CD14-positive monocyte (primary cell): ENCODE results near the gene CBLN1. TPM values are rescaled to one million over a fixed set of nuclear protein-coding genes. Genes with fewer than 3 reads are reported as not detected.

Experiments
- DNase-seq, 3 donors: peaks; one replicate each; pipeline ENCODE4 v3.0.0-alpha.2; 2011 to 2022
- H2AFZ ChIP-seq: 2 replicates; pipeline ENCODE4 v1.6.0; 2012; ENCODE audit warnings: mild to moderate bottlenecking, low read depth, low read length, inconsistent platforms; ENCODE audit not compliant: insufficient read depth, poor library complexity, severe bottlenecking
- H3K27ac ChIP-seq, 2 donors: 1 replicate in 1 of 2; 2 replicates in 1 of 2; pipeline ENCODE4 v1.5.1; 2012 to 2013; ENCODE audit warnings: low read length in 2 of 2, control low read depth in 1 of 2, inconsistent platforms in 1 of 2, low read depth in 1 of 2, mild to moderate bottlenecking in 1 of 2
- H3K27me3 ChIP-seq, 2 donors: one replicate each; pipeline versions ENCODE4 v1.6.0 to v1.6.1; 2011 to 2013; ENCODE audit warnings: low read length in 2 of 2; ENCODE audit not compliant: control insufficient read depth in 2 of 2, insufficient read depth in 2 of 2
- H3K36me3 ChIP-seq, 2 donors: replicated peaks in 1 of 2; 1 replicate in 1 of 2; 2 replicates in 1 of 2; pipeline versions ENCODE4 v1.5.1 to v1.6.1; 2012 to 2013; ENCODE audit warnings: low read length in 2 of 2, control low read depth in 1 of 2, inconsistent platforms in 1 of 2, mild to moderate bottlenecking in 1 of 2; ENCODE audit not compliant: insufficient read depth in 2 of 2, control insufficient read depth in 1 of 2
- H3K4me1 ChIP-seq, 2 donors: 1 replicate in 1 of 2; 2 replicates in 1 of 2; pipeline versions ENCODE4 v1.5.1 to v1.6.1; 2012 to 2013; ENCODE audit warnings: low read length in 2 of 2, control low read depth in 1 of 2, inconsistent platforms in 1 of 2, mild to moderate bottlenecking in 1 of 2, moderate library complexity in 1 of 2; ENCODE audit not compliant: insufficient read depth in 2 of 2, control insufficient read depth in 1 of 2
- H3K4me2 ChIP-seq: replicated peaks from 2 replicates; pipeline ENCODE3; 2012; ENCODE audit warnings: low read length, moderate library complexity, mild to moderate bottlenecking; ENCODE audit not compliant: poor library complexity, severe bottlenecking; ENCODE audit errors: extremely low read depth
- H3K4me3 ChIP-seq, 3 experiments: fragments of 200-600 bp in 1 of 3; sonication (generic) in 1 of 3; replicated peaks in 1 of 3; 1 replicate in 2 of 3; 2 replicates in 1 of 3; pipeline ENCODE4 v1.5.1; 2011 to 2013; ENCODE audit warnings: low read length in 3 of 3, mild to moderate bottlenecking in 3 of 3, control low read depth in 2 of 3, low read depth in 2 of 3, inconsistent platforms in 1 of 3, moderate library complexity in 1 of 3
- H3K79me2 ChIP-seq: 2 replicates; pipeline ENCODE4 v1.6.0; 2012; ENCODE audit warnings: mild to moderate bottlenecking, control low read depth, inconsistent platforms, low read length, moderate library complexity; ENCODE audit not compliant: insufficient read depth
- H3K9ac ChIP-seq: 2 replicates; pipeline ENCODE4 v1.6.0; 2017; ENCODE audit warnings: low read length, mild to moderate bottlenecking; ENCODE audit not compliant: insufficient read depth, poor library complexity, severe bottlenecking
- H3K9me3 ChIP-seq, 2 donors: replicated peaks in 1 of 2; 1 replicate in 1 of 2; 2 replicates in 1 of 2; pipeline versions ENCODE4 v1.5.1 to v1.6.1; 2012 to 2013; ENCODE audit warnings: low read length in 2 of 2, control low read depth in 1 of 2; ENCODE audit not compliant: control insufficient read depth in 1 of 2, insufficient read depth in 1 of 2
- H4K20me1 ChIP-seq: 2 replicates; pipeline ENCODE4 v1.6.0; 2012; ENCODE audit warnings: mild to moderate bottlenecking, low read length, control low read depth, moderate library complexity; ENCODE audit not compliant: insufficient read depth
- H3K27ac Mint-ChIP-seq, 7 donors: one replicate each; pipeline ENCODE4 v1.8.0; 2020; ENCODE audit warnings: mild to moderate bottlenecking in 7 of 7, mixed read lengths in 7 of 7, moderate library complexity in 6 of 7, inconsistent platforms in 2 of 7
- H3K27me3 Mint-ChIP-seq, 3 donors: one replicate each; pipeline ENCODE4 v1.8.0; 2021 to 2022; ENCODE audit warnings: low read depth in 3 of 3, mild to moderate bottlenecking in 3 of 3, mixed read lengths in 3 of 3, moderate library complexity in 3 of 3, inconsistent platforms in 1 of 3
- H3K36me3 Mint-ChIP-seq, 2 donors: one replicate each; pipeline ENCODE4 v1.8.0; 2020; ENCODE audit warnings: mixed read lengths in 2 of 2, inconsistent platforms in 1 of 2, mild to moderate bottlenecking in 1 of 2
- H3K4me1 Mint-ChIP-seq: one replicate; pipeline ENCODE4 v1.8.0; 2020; ENCODE audit warnings: mild to moderate bottlenecking, mixed read lengths
- H3K4me3 Mint-ChIP-seq, 2 donors: one replicate each; pipeline ENCODE4 v1.8.0; 2020; ENCODE audit warnings: mild to moderate bottlenecking in 2 of 2, mixed read lengths in 2 of 2, moderate library complexity in 1 of 2
- H3K9me3 Mint-ChIP-seq, 7 donors: one replicate each; pipeline ENCODE4 v1.8.0; 2020 to 2022; ENCODE audit warnings: mixed read lengths in 7 of 7, mild to moderate bottlenecking in 6 of 7, moderate library complexity in 6 of 7, inconsistent platforms in 2 of 7
- WGBS: methylation state at CpG from one replicate; pipeline ENCODE4 v1.1.5; 2013; ENCODE audit warnings: missing lambda C conversion rate; ENCODE audit not compliant: insufficient coverage; 5-methylcytosine and 5-hydroxymethylcytosine counted together
- intact Hi-C, 2 donors: fragments of 100-400 bp; cut with micrococcal nuclease; formaldehyde crosslinking; loops; one replicate each; pipeline versions ENCODE4 v1.15.0 to v1.15.1; 2023
- polyA plus RNA-seq, 3 donors: library from polyadenylated mRNA; depleted of rRNA in 1 of 3; unstranded in 2 of 3; stranded (reverse) in 1 of 3; fragments of 300-500 nt in 2 of 3; fragments of >200 nt in 1 of 3; fragmentation: Illumina TruSeq in 2 of 3; gene quantifications; 1 replicate in 2 of 3; 2 replicates in 1 of 3; pipeline ENCODE4 v1.2.3, GENCODE V29; 2012 to 2021
- TF ChIP-seq, protein P1 (sequence below): fragments of 200-600 bp; IDR thresholded peaks from one replicate; pipeline ENCODE4 v1.8.0; 2022; ENCODE audit warnings: antibody characterized with exemption, mild to moderate bottlenecking

CBLN1 gene
- polyA plus RNA-seq, 3 donors, result not detected

GRCh38 chr16:49259330-49259729 is 22.3 kb downstream of the CBLN1 start:
- Mint-ChIP-seq H3K27me3 (peaks cover 3 to 19% (median 6%) of the 10 kb centered on the region in 3 donors), H3K9me3 (peaks cover 0 to 4% (median 0%) of the 10 kb centered on the region in 7 donors), H3K36me3 (no peaks in the 10 kb centered on the region), H3K27ac (no peak overlapping the region), H3K4me1 (no peaks in the 10 kb centered on the region), H3K4me3 (no peak overlapping the region)
- Histone ChIP-seq H3K9ac (no peak overlapping the region), H4K20me1 (no peaks in the 10 kb centered on the region), H3K27me3 (no peaks in the 10 kb centered on the region), H3K27ac (no peak overlapping the region), H2AFZ (no peak overlapping the region), H3K9me3 (no peaks in the 10 kb centered on the region), H3K79me2 (no peaks in the 10 kb centered on the region), H3K4me2 (no peak overlapping the region), H3K4me1 (no peaks in the 10 kb centered on the region), H3K4me3 (no peak overlapping the region), H3K36me3 (no peaks in the 10 kb centered on the region)
- DNase-seq, result no peak
- intact Hi-C loops, result no loop called here
- TF ChIP-seq, protein P1, sequence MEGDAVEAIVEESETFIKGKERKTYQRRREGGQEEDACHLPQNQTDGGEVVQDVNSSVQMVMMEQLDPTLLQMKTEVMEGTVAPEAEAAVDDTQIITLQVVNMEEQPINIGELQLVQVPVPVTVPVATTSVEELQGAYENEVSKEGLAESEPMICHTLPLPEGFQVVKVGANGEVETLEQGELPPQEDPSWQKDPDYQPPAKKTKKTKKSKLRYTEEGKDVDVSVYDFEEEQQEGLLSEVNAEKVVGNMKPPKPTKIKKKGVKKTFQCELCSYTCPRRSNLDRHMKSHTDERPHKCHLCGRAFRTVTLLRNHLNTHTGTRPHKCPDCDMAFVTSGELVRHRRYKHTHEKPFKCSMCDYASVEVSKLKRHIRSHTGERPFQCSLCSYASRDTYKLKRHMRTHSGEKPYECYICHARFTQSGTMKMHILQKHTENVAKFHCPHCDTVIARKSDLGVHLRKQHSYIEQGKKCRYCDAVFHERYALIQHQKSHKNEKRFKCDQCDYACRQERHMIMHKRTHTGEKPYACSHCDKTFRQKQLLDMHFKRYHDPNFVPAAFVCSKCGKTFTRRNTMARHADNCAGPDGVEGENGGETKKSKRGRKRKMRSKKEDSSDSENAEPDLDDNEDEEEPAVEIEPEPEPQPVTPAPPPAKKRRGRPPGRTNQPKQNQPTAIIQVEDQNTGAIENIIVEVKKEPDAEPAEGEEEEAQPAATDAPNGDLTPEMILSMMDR, result no peak

GRCh38 chr16:49250689-49251088 is 30.9 kb downstream of the CBLN1 start:
- no CpG with 5 or more reads among the region's 1 CpG for WGBS
- H3K4me1 Mint-ChIP-seq, result no peaks in the 10 kb centered on the region
- Histone ChIP-seq H3K79me2 (no peaks in the 10 kb centered on the region), H3K9ac (no peak overlapping the region), H3K27ac (no peak overlapping the region), H3K9me3 (no peaks in the 10 kb centered on the region), H3K4me1 (no peaks in the 10 kb centered on the region), H3K4me3 (no peak overlapping the region), H3K4me2 (no peak overlapping the region), H2AFZ (no peak overlapping the region), H4K20me1 (no peaks in the 10 kb centered on the region), H3K36me3 (no peaks in the 10 kb centered on the region), H3K27me3 (no peaks in the 10 kb centered on the region)
- H3K9me3 Mint-ChIP-seq, result peaks cover 0 to 2% (median 0%) of the 10 kb centered on the region in 7 donors
- H3K27ac Mint-ChIP-seq, result no peak overlapping the region
- DNase-seq, result no peak
- intact Hi-C loops, result no loop called here
- TF ChIP-seq, protein P1, result no peak
- no peak overlapping the region for H3K4me3 Mint-ChIP-seq
- H3K36me3 Mint-ChIP-seq, result no peaks in the 10 kb centered on the region
- H3K27me3 Mint-ChIP-seq, result peaks cover 2 to 6% (median 3%) of the 10 kb centered on the region in 3 donors
